OCI-LY3 (cell line): Measurements from ENCODE around the gene PARD3B.

Source experiments
- CTCF ChIP-seq: fragments of 200-600, 300-600 bp; sonication (generic); IDR thresholded peaks from 2 replicates; pipeline ENCODE4 v1.5.1; 2014; ENCODE audit warnings: antibody characterized with exemption, low read length, low read depth
- EZH2phosphoT487 ChIP-seq: fragments of 200-600 bp; shearing (Covaris generic); IDR thresholded peaks from 2 replicates; pipeline ENCODE4 v1.6.1; 2018; ENCODE audit warnings: antibody characterized with exemption, mixed run types, low read depth

- TF ChIP-seq CTCF (no peak), EZH2phosphoT487 (no peak)
Measured at GRCh38 chr2:205585449-205586383, 1040.4 kb downstream of the PARD3B start.
